Hepatocyte (in vitro differentiated cells): ENCODE results near the gene P3R3URF. TPM values are rescaled to one million over a fixed set of nuclear protein-coding genes. Genes with fewer than 3 reads are reported as not detected.
A peak's percentile ranks its signal among the peaks of the same experiment; 100 is the strongest.

Source experiments
- DNase-seq: peaks from one replicate; pipeline ENCODE4 v3.0.0-alpha.2; 2016; ENCODE audit warnings: low spot score
- H2AFZ ChIP-seq: fragments of 200-600 bp; sonication (generic); 2 replicates; pipeline ENCODE4 v1.6.0; 2016; ENCODE audit warnings: antibody characterized with exemption, mild to moderate bottlenecking
- H3K27ac ChIP-seq: fragments of 200-600 bp; sonication (generic); 2 replicates; pipeline ENCODE4 v1.5.1; 2016; ENCODE audit warnings: mild to moderate bottlenecking
- H3K27me3 ChIP-seq: fragments of 200-600 bp; sonication (generic); 2 replicates; pipeline ENCODE4 v1.6.1; 2016
- H3K36me3 ChIP-seq: fragments of 200-600 bp; sonication (generic); replicated peaks from 2 replicates; pipeline ENCODE4 v1.5.1; 2016; ENCODE audit warnings: low read depth; ENCODE audit not compliant: insufficient read depth
- H3K4me1 ChIP-seq: fragments of 200-600 bp; sonication (generic); 2 replicates; pipeline ENCODE4 v1.5.1; 2016; ENCODE audit warnings: mild to moderate bottlenecking, moderate library complexity; ENCODE audit not compliant: insufficient read depth
- H3K4me2 ChIP-seq: fragments of 200-600 bp; sonication (generic); 2 replicates; pipeline ENCODE4 v1.6.0; 2016
- H3K4me3 ChIP-seq: fragments of 200-600 bp; sonication (generic); 2 replicates; pipeline ENCODE4 v1.5.1; 2016; ENCODE audit warnings: mild to moderate bottlenecking
- H3K79me2 ChIP-seq: fragments of 200-600 bp; sonication (generic); 2 replicates; pipeline ENCODE4 v1.6.0; 2017; ENCODE audit warnings: mild to moderate bottlenecking
- H3K9me2 ChIP-seq: fragments of 200-600 bp; sonication (generic); replicated peaks from 2 replicates; pipeline ENCODE4 v1.6.0; 2017; ENCODE audit warnings: mild to moderate bottlenecking; ENCODE audit not compliant: insufficient read depth
- H3K9me3 ChIP-seq: fragments of 200-600 bp; sonication (generic); 2 replicates; pipeline ENCODE4 v1.5.1; 2016; ENCODE audit warnings: low read depth, mild to moderate bottlenecking
- H4K20me1 ChIP-seq: fragments of 200-600 bp; sonication (generic); 2 replicates; pipeline ENCODE4 v1.6.0; 2016; ENCODE audit warnings: mild to moderate bottlenecking; ENCODE audit not compliant: insufficient read depth, poor library complexity, severe bottlenecking
- EZH2 ChIP-seq: fragments of 200-600 bp; sonication (generic); IDR thresholded peaks from 2 replicates; pipeline ENCODE4 v1.6.1; 2016; ENCODE audit warnings: antibody characterized with exemption, mild to moderate bottlenecking, borderline replicate concordance
- EZH2phosphoT487 ChIP-seq: fragments of 200-600 bp; sonication (generic); IDR thresholded peaks from one replicate; pipeline ENCODE4 v1.6.1; 2018; ENCODE audit warnings: antibody characterized with exemption, mild to moderate bottlenecking, low read depth, moderate library complexity; ENCODE audit not compliant: unreplicated experiment, severe bottlenecking
- WGBS: methylation state at CpG from one replicate; pipeline ENCODE4 v1.1.6; 2016; ENCODE audit warnings: low lambda C conversion rate; ENCODE audit errors: missing lambda C conversion rate; 5-methylcytosine and 5-hydroxymethylcytosine counted together
- polyA plus RNA-seq: library from polyadenylated mRNA; unstranded; fragments of >200 nt; fragmentation: Nextera tagmentation; extraction: Ambion mirVana; gene quantifications from 2 replicates; pipeline ENCODE4 v1.2.1, GENCODE V29; 2016
- small RNA-seq: library from RNA; depleted of rRNA; stranded (forward); fragments of <200 nt; gene quantifications from one replicate; pipeline ENCODE3, GENCODE V24; 2014
- total RNA-seq: library from RNA; depleted of rRNA; stranded (reverse); fragments of >200 nt; gene quantifications from 2 replicates; pipeline ENCODE4 v1.2.3, GENCODE V29; 2014
- TF ChIP-seq, protein P1 (sequence below): fragments of 200-600 bp; sonication (generic); IDR thresholded peaks from 2 replicates; pipeline ENCODE4 v1.5.1; 2016; ENCODE audit warnings: antibody characterized with exemption, mild to moderate bottlenecking; ENCODE audit not compliant: poor library complexity

The P3R3URF gene
- total and polyA plus RNA-seq, 2 experiments from 2014 or later, result not detected

DNA sequence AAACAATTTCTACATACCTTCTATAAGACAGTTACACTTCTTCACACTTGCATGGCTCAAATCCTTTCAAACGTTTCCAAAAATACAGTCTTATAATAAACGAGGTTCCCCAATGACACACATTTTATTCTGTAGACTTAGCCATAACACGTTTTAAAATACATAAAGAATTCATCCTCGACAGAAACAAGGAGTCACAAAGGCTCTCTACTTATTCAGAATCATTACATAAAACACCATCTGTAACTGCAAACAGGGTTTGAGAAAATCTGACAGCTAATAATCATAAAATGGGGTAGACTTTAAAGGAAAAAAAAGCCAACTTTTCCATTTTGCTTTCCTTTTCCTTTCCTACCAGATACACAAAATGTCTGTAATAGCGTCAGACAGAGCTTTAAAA lies 45.7 kb downstream of the P3R3URF start:
- no peaks in the 10 kb centered on the region for H3K27me3 ChIP-seq
- H3K27ac ChIP-seq, result peak overlapping the region; percentile 39
- H3K79me2 ChIP-seq, result peaks cover 57% of the 10 kb centered on the region
- TF ChIP-seq, protein P1, sequence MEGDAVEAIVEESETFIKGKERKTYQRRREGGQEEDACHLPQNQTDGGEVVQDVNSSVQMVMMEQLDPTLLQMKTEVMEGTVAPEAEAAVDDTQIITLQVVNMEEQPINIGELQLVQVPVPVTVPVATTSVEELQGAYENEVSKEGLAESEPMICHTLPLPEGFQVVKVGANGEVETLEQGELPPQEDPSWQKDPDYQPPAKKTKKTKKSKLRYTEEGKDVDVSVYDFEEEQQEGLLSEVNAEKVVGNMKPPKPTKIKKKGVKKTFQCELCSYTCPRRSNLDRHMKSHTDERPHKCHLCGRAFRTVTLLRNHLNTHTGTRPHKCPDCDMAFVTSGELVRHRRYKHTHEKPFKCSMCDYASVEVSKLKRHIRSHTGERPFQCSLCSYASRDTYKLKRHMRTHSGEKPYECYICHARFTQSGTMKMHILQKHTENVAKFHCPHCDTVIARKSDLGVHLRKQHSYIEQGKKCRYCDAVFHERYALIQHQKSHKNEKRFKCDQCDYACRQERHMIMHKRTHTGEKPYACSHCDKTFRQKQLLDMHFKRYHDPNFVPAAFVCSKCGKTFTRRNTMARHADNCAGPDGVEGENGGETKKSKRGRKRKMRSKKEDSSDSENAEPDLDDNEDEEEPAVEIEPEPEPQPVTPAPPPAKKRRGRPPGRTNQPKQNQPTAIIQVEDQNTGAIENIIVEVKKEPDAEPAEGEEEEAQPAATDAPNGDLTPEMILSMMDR, result no peak
- H2AFZ ChIP-seq, result peak overlapping the region; percentile 60
- H3K36me3 ChIP-seq, result no peaks in the 10 kb centered on the region
- no peak for DNase-seq
- peak overlapping the region; percentile 72 for H3K4me2 ChIP-seq
- WGBS, result 2% methylated on average over 5 of the region's 5 CpGs
- no peaks in the 10 kb centered on the region for H4K20me1 ChIP-seq
- no peaks in the 10 kb centered on the region for H3K9me2 ChIP-seq
- H3K4me1 ChIP-seq, result no peaks in the 10 kb centered on the region
- H3K9me3 ChIP-seq, result no peaks in the 10 kb centered on the region
- H3K4me3 ChIP-seq, result peak overlapping the region; percentile 68

DNA sequence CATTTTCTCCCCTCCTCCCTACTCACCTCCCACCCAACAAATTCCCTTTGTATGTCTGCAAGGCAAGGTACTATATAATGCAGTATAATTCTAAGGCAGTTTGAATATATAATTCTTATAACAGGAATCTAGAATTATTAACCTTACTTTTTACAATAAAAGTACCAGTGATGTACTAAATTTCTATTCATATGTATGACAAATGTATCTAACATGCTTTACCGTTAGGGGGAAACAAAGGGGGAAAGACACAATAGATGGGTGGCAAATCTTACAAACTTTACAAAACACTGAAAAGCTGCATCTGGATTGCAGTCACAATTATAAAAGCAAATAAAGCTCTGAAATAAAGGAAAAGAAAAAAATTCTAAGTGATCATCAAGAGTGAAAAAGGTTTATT lies 46.2 kb downstream of the P3R3URF start:
- Histone ChIP-seq H3K9me2 (no peaks in the 10 kb centered on the region), H3K27me3 (no peaks in the 10 kb centered on the region), H3K4me1 (no peaks in the 10 kb centered on the region), H3K27ac (no peak overlapping the region), H2AFZ (no peak overlapping the region), H3K4me3 (peak overlapping the region; percentile 68), H3K36me3 (no peaks in the 10 kb centered on the region), H3K79me2 (peaks cover 62% of the 10 kb centered on the region), H3K4me2 (peak overlapping the region; percentile 72), H3K9me3 (no peaks in the 10 kb centered on the region), H4K20me1 (no peaks in the 10 kb centered on the region)
- WGBS, result 13% methylated on average over 1 of the region's 1 CpG
- no peak for DNase-seq
- TF ChIP-seq, protein P1, result no peak
- TF ChIP-seq EZH2 (no peak), EZH2phosphoT487 (no peak)

DNA sequence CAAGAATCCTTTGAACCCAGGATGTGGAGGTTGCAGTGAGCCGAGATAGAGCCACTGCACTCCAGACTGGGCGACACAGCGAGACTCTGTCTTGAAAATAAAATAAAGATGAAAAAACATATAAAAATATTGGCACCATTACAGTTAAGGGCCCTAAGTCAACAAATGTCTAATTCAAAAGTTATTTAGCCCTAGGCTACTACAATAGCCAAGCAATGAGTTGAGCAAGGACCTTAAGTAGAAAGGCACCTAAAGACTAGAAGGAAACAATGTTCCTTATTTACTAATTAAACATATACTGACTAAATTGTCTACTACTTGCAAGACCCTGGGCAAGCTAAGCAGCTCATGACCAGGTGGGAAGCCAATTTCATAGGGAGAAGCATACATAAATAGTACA lies 47.9 kb downstream of the P3R3URF start:
- Histone ChIP-seq H3K36me3 (no peaks in the 10 kb centered on the region), H4K20me1 (no peaks in the 10 kb centered on the region), H3K9me3 (no peaks in the 10 kb centered on the region), H3K4me2 (peak overlapping the region; percentile 72), H3K4me3 (no peak overlapping the region), H3K27me3 (no peaks in the 10 kb centered on the region), H2AFZ (no peak overlapping the region), H3K27ac (no peak overlapping the region), H3K4me1 (no peaks in the 10 kb centered on the region), H3K9me2 (no peaks in the 10 kb centered on the region), H3K79me2 (peaks cover 79% of the 10 kb centered on the region)
- no peak for TF ChIP-seq EZH2phosphoT487
- TF ChIP-seq EZH2, result no peak
- TF ChIP-seq, protein P1, result no peak
- DNase-seq, result no peak
- 97% methylated on average over 3 of the region's 3 CpGs for WGBS

Small RNA genes within 50 kb of the gene (small RNA-seq; reads per million reads assigned to genes)
- not detected for gene AL672043.1

Other genes starting within 250 kb of the P3R3URF start
- 16.8 and 18.9 TPM in 2 replicates for gene PIK3R3, start 43.9 kb downstream of the P3R3URF start, total RNA-seq
- gene PIK3R3, start 43.9 kb downstream of the P3R3URF start, polyA plus RNA-seq, result 8.4 and 9.9 TPM in 2 replicates
- gene TSPAN1, start 1.4 kb downstream of the P3R3URF start, total RNA-seq, result 32.1 and 33.4 TPM in 2 replicates
- 69.5 and 69.8 TPM in 2 replicates for gene TSPAN1, start 1.4 kb downstream of the P3R3URF start, polyA plus RNA-seq
- 48.0 and 52.3 TPM in 2 replicates for gene POMGNT1, start 21.9 kb upstream of the P3R3URF start, total RNA-seq
- 60.4 and 70.8 TPM in 2 replicates for gene POMGNT1, start 21.9 kb upstream of the P3R3URF start, polyA plus RNA-seq
- 0.92 and 1.3 TPM in 2 replicates for gene LURAP1, start 26.8 kb upstream of the P3R3URF start, total RNA-seq
- gene LURAP1, start 26.8 kb upstream of the P3R3URF start, polyA plus RNA-seq, result 0.40 and 1.9 TPM in 2 replicates
- 4.3 and 6.2 TPM in 2 replicates for gene RAD54L, start 71.3 kb upstream of the P3R3URF start, total RNA-seq
- gene RAD54L, start 71.3 kb upstream of the P3R3URF start, polyA plus RNA-seq, result 4.2 and 4.9 TPM in 2 replicates
- 84.4 and 104 TPM in 2 replicates for gene LRRC41, start 127.1 kb upstream of the P3R3URF start, total RNA-seq
- gene LRRC41, start 127.1 kb upstream of the P3R3URF start, polyA plus RNA-seq, result 113 and 123 TPM in 2 replicates
- gene UQCRH, start 127.2 kb upstream of the P3R3URF start, total RNA-seq, result 429 and 430 TPM in 2 replicates
- gene UQCRH, start 127.2 kb upstream of the P3R3URF start, polyA plus RNA-seq, result 269 and 287 TPM in 2 replicates
- gene NSUN4, start 164.3 kb upstream of the P3R3URF start, total RNA-seq, result 17.6 and 20.5 TPM in 2 replicates
- gene NSUN4, start 164.3 kb upstream of the P3R3URF start, polyA plus RNA-seq, result 13.5 and 21.2 TPM in 2 replicates
- 40.3 and 44.5 TPM in 2 replicates for gene FAAH, start 217.8 kb upstream of the P3R3URF start, total RNA-seq
- gene FAAH, start 217.8 kb upstream of the P3R3URF start, polyA plus RNA-seq, result 61.1 and 61.8 TPM in 2 replicates